GM12878 (cell line): ENCODE data around the gene STK40. TPM values are rescaled to one million over a fixed set of nuclear protein-coding genes. Genes with fewer than 3 reads are reported as not detected.

Source experiments
- ATF3 ChIP-seq: IDR thresholded peaks from 2 replicates; pipeline ENCODE4 v1.6.1; 2011; ENCODE audit warnings: low read depth, mild to moderate bottlenecking, low read length, moderate library complexity, borderline replicate concordance; ENCODE audit errors: extremely low read depth
- BHLHE40 ChIP-seq, 2 experiments: fragments of 450-650 bp in 1 of 2; IDR thresholded peaks; 2 replicates each; pipeline ENCODE4 v1.6.1; 2011 to 2017; ENCODE audit warnings: low read depth in 2 of 2, borderline replicate concordance in 1 of 2, improper control_type of control experiment in 1 of 2, low read length in 1 of 2, mild to moderate bottlenecking in 1 of 2
- EZH2 ChIP-seq: IDR thresholded peaks from 2 replicates; pipeline ENCODE4 v1.6.1; 2012; ENCODE audit warnings: low read depth, mild to moderate bottlenecking, control low read depth, inconsistent platforms, low read length, borderline replicate concordance; ENCODE audit not compliant: control insufficient read depth
- IRF3 ChIP-seq: fragments of 450-650 bp; IDR thresholded peaks from 2 replicates; pipeline ENCODE4 v1.6.1; 2014; ENCODE audit warnings: mild to moderate bottlenecking
- JUND ChIP-seq: IDR thresholded peaks from 2 replicates; pipeline ENCODE4 v1.6.1; 2012; ENCODE audit warnings: low read depth, mild to moderate bottlenecking, low read length, improper control_type of control experiment, moderate library complexity
- KAT2A ChIP-seq: conservative IDR thresholded peaks from 2 replicates; pipeline ENCODE4 v1.6.1; 2011; ENCODE audit warnings: low read depth, low read length; ENCODE audit not compliant: control insufficient read depth
- MXI1 ChIP-seq: fragments of 150-350 bp; IDR thresholded peaks from 2 replicates; pipeline ENCODE4 v1.6.1; 2011; ENCODE audit warnings: low read depth, mild to moderate bottlenecking, inconsistent platforms, low read length, improper control_type of control experiment
- PAX8 ChIP-seq: fragments of 450-650 bp; IDR thresholded peaks from 2 replicates; pipeline ENCODE4 v1.6.1; 2017; ENCODE audit warnings: mild to moderate bottlenecking, moderate library complexity
- SP1 ChIP-seq: IDR thresholded peaks from one replicate; pipeline ENCODE4 v1.6.1; 2011; ENCODE audit warnings: low read depth, low read length
- STAT1 ChIP-seq: fragments of 450-650 bp; conservative IDR thresholded peaks from 2 replicates; pipeline ENCODE4 v1.6.1; 2014; ENCODE audit warnings: antibody characterized with exemption, mild to moderate bottlenecking
- YBX1 ChIP-seq: fragments of 450-650 bp; IDR thresholded peaks from 2 replicates; pipeline ENCODE4 v1.6.1; 2016; ENCODE audit warnings: antibody characterized with exemption
- ZBTB40 ChIP-seq: fragments of 450-650 bp; IDR thresholded peaks from 2 replicates; pipeline ENCODE4 v1.6.1; 2016; ENCODE audit warnings: mild to moderate bottlenecking, moderate library complexity, borderline replicate concordance
- polyA plus RNA-seq, 11 experiments: library from polyadenylated mRNA; depleted of rRNA in 4 of 11; unstranded in 6 of 11; stranded (reverse) in 5 of 11; fragments of >200 nt; fragmentation: Nextera tagmentation in 4 of 11; fragmentation: Illumina TruSeq in 1 of 11; extraction: Ambion mirVana in 4 of 11; extraction: Trizol in 1 of 11; gene quantifications; 1 replicate in 1 of 11; 2 replicates in 10 of 11; pipeline versions ENCODE4 v1.2.1 to v1.2.3, GENCODE V29; 2011 to 2016; ENCODE audit warnings: inconsistent platforms in 2 of 11, missing spikeins in 2 of 11, low read depth in 1 of 11
- total RNA-seq, 4 experiments: library from RNA; depleted of rRNA in 3 of 4; stranded (reverse); fragments of >200 nt in 3 of 4; fragmentation: Illumina TruSeq in 1 of 4; extraction: Trizol in 1 of 4; gene quantifications; 2 replicates each; pipeline versions ENCODE4 v1.2.1 to v1.2.3, GENCODE V29; 2013 to 2021
- TF ChIP-seq, protein P1 (sequence below): IDR thresholded peaks from 2 replicates; pipeline ENCODE4 v1.6.1; 2011; ENCODE audit warnings: borderline replicate concordance, low read depth, mild to moderate bottlenecking, moderate library complexity, low read length; ENCODE audit not compliant: insufficient read depth, poor library complexity, severe bottlenecking
- TF ChIP-seq, protein P2 (sequence below): fragments of 450-650 bp; IDR thresholded peaks from 2 replicates; pipeline ENCODE4 v1.6.1; 2017; ENCODE audit warnings: mild to moderate bottlenecking, low read depth, inconsistent platforms; ENCODE audit not compliant: poor library complexity, severe bottlenecking

STK40 gene
- total and polyA plus RNA-seq, 10 of the 15 experiments (the other 5 are each of a cell fraction or from before 2014, with no cell fraction given): 0.27 to 51.0 (median 29.5) TPM

DNA sequence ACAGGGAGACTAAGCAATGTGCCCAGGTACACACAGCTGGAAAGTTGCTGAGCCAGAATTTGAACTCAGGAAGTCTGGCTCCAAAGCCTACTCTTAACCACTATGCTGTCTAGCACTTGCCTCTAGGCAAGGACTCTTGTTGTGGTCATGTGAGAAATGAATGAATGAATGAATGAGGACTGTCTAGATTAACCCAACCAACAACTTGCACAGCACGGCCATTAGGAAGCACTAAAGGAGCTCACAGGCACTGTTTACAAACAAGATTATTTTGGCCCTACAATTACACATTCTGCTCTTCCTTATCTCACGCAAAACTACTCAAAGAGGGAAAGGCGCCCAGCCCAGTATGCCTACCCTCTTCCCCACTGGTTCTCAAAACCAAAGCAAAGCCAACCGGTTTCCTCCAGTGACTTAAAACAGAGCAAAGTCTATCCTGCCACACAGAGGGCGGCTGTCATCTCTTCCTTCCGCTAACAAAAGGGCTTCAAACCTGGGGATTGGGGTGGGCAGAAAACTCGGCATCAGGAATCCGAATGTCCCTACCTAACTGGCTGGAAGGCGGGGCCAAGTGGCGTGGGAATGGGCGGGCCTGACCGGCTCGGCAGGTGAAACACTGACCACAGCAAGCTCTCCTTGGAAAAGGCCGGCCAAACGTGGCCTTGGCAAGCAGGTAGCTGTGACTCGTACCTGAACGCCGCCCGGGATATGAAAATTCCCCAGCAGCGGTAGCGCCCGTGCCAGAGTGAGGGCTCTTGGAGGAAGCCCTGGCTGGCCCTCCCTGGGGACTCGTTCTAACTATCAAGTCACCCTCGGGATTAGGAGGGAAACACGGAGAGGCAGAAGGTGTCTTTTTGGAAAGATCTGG, 948 bp downstream of the STK40 start (continued):
- TF ChIP-seq IRF3 (no peak), EZH2 (no peak), PAX8 (no peak), BHLHE40 (IDR thresholded peaks at IDR 0.05; ENCODE audit: borderline replicate concordance in 1 of 2, low read depth in 2 of 2, low read length in 1 of 2) (peak in 1 of 2 experiments; percentile 34; a peak in 2 of 4 replicates), SP1 (no peak), MXI1 (no peak), JUND (no peak), ZBTB40 (peak; percentile 23; the same call in 1 of the 2 replicates), YBX1 (no peak), KAT2A (no peak), ATF3 (no peak), STAT1 (no peak)
- TF ChIP-seq, protein P1, sequence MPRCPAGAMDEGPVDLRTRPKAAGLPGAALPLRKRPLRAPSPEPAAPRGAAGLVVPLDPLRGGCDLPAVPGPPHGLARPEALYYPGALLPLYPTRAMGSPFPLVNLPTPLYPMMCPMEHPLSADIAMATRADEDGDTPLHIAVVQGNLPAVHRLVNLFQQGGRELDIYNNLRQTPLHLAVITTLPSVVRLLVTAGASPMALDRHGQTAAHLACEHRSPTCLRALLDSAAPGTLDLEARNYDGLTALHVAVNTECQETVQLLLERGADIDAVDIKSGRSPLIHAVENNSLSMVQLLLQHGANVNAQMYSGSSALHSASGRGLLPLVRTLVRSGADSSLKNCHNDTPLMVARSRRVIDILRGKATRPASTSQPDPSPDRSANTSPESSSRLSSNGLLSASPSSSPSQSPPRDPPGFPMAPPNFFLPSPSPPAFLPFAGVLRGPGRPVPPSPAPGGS: no peak
- TF ChIP-seq, protein P2, sequence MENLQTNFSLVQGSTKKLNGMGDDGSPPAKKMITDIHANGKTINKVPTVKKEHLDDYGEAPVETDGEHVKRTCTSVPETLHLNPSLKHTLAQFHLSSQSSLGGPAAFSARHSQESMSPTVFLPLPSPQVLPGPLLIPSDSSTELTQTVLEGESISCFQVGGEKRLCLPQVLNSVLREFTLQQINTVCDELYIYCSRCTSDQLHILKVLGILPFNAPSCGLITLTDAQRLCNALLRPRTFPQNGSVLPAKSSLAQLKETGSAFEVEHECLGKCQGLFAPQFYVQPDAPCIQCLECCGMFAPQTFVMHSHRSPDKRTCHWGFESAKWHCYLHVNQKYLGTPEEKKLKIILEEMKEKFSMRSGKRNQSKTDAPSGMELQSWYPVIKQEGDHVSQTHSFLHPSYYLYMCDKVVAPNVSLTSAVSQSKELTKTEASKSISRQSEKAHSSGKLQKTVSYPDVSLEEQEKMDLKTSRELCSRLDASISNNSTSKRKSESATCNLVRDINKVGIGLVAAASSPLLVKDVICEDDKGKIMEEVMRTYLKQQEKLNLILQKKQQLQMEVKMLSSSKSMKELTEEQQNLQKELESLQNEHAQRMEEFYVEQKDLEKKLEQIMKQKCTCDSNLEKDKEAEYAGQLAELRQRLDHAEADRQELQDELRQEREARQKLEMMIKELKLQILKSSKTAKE: peak; percentile 58
